NCI-H2196 treated with DMSO at 0.1 percent for 48 hours (cell line): ENCODE measurements around the gene MAP3K21.

Source experiments
- DNase-seq: peaks from one replicate; lab custom pipeline; 2025; ENCODE audit not compliant: unreplicated experiment; lab: John Stamatoyannopoulos, UW

MAP3K21 gene

DNA sequence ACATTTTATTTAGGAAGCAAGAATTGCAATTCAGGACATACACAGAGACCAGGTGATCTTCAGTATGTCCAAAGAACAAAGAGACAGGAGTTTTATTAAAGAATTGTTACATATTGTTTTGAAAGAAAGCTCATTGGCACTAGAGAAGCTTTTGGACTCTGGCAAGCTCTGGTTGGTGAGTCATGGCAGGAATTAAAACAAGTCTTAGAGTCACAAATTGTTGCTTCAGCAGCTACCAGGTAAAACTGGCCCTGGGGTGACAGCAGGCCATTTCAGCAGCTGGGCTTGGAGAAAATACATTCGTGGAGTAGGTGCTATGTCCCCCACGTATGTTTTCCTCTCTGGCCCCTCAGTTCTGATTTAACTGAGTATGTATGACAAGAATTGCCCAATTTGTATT is 58.8 kb downstream of the MAP3K21 start:
- no peak for DNase-seq

- no peak for DNase-seq
Measured at GRCh38 chr1:233387585-233387984, 60.1 kb downstream of the MAP3K21 start.

DNA sequence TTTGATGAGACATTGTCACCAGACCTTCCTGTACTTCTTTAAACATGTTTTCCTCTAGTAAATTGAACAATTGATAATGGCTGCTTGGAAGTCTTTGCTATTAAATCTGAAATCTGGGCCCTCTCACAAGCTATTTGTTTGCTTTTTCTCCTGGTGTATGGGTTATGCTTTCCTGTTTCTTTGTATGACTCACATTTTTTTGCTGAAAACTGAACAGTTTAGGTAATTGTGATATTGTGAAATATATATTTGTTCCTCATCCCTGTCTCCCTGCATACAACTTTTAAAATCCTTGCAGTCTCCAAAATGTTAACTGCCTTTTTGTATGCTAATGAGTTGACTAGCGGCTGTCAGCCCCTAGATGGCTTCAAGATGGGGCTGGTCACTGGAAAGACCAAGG is 61.6 kb downstream of the MAP3K21 start:
- no peak for DNase-seq

DNA sequence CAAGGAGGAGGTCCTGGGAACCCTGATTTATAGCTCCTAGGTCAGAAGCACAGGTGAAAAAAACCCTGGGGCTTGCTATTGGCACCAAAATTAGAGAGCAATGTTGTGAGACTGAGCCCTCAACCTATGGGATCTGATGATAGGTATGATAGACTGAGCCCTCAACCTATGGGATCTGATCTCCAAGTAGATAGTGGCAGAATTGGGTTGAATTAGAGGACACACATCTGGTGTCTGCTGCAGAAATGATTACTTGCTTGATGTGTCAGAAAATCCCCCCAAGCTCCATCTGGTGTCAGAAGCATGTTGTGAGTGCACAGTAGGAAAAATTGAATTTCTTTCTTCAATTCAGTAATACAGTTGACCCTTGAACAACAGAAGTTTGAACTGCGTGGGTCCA is 62.4 kb downstream of the MAP3K21 start:
- DNase-seq = no peak

- DNase-seq = no peak
Measured at GRCh38 chr1:233390842-233391737, 63.6 kb downstream of the MAP3K21 start.

GRCh38 chr1:233393084-233393840 is 65.7 kb downstream of the MAP3K21 start:
- DNase-seq = no peak

- no peak for DNase-seq
Measured at GRCh38 chr1:233393926-233394680, 66.6 kb downstream of the MAP3K21 start.

DNA sequence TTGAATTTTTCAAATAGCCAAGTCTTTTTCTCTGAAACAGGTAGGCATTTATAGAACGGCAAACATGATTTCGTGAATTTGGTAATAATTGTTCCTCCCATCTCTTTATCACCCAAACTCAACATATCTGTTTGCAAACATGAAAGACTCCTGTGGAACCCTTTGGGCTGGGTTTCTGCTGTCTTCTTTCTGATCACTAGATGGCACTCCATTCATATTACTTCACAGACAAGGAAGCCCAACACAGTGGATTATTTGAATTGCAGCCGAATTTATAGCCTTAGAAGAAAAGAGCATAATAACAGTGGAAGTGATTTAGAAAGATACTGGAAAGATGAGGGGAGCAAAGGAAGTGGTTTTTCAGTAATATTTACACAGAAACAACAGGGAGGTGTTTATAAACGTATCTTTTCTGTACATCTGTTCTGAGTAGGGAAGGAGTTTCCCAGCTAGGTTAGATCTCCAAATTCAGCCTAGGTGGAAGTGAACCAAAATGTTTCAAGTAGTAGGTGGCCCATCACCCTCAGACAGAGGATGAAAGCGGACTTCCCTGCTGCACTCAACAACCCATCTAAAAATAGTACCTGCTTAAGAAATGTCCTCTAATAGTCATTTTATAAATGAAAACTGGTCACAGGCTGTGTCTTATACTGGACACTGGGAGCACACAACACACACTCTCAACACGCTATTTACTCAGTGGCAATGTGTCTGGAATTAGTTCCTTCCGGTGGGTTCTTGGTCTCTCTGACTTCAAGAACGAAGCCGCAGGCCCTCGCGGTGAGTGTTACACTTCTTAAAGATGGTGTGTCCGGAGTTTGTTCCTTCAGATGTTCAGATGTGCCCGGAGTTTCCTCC is 67.6 kb downstream of the MAP3K21 start:
- DNase-seq = no peak

- DNase-seq = no peak
Measured at GRCh38 chr1:233395863-233396646, 68.5 kb downstream of the MAP3K21 start.

GRCh38 chr1:233406339-233406960 is 78.9 kb downstream of the MAP3K21 start:
- no peak for DNase-seq

DNA sequence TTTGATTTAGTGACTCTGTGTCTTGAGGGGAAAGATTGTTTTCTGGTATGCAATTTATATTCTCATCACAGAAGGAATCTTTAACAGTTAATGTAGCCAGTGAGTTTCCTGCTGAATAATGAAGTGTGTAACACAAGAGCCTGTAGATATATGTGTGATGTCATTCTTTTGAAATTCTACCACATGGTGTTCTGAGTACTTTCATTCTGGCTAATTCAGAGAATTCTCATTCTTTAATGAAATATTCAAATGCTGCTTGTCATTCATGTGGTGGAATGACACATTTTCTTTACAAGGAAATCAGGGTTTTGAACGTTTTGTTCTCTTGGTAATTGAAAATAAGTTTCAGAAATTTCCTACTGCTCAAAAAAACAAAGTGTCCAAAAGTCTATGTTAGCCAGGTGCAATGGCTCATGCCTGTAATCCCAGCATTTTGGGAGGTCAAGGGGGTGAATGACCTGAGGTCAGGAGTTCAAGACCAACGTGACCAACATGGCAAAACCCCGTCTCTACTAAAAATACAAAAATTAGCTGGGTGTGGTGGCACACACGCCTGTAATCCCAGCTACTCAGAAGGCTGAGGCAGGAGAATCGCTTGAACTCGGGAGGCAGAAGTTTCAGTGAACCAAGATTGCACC is 79.6 kb downstream of the MAP3K21 start:
- no peak for DNase-seq

GRCh38 chr1:233409540-233409939 is 82.0 kb downstream of the MAP3K21 start:
- DNase-seq = no peak

DNA sequence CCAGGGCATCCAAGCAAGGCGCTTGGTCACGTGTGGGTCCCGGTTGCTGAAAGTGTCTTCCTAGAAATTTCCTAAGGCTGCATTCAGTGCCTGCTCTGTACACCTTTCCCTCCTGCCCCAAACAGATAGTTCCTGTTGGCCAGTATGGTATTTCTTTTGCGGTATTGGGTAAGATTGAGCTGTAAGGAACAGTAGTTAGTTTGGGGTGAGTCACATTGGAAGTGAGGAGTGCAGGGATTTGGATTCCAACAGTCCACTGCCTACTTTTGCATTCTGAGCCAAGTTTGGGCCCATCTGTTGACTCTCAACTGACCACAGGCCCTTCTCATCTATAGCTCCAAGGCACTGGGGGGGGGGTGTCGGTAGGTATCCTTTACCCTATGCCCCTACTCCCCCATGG is 83.4 kb downstream of the MAP3K21 start:
- DNase-seq = no peak

- no peak for DNase-seq
Measured at GRCh38 chr1:233412812-233413211, 85.3 kb downstream of the MAP3K21 start.

DNA sequence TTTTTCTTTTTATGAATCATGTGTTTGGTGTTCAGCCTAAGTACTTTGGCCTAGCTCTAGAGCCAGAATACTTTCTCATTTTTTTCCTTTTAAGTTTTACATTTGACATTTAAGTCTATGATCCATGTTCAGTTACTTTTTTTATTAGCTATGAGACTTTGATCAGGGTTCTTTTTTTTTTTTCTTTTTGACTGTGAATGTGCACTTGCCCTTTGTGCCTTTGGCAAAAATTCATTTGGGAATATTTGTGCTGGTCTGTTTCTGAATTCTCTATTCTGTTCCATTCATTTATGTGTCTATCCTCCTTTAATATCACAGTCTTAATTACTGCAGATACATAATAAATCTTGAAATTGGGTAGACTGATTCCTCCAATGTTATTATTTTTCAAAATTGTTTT is 93.8 kb downstream of the MAP3K21 start:
- DNase-seq = no peak

GRCh38 chr1:233424779-233425178 is 97.3 kb downstream of the MAP3K21 start:
- DNase-seq = no peak

DNA sequence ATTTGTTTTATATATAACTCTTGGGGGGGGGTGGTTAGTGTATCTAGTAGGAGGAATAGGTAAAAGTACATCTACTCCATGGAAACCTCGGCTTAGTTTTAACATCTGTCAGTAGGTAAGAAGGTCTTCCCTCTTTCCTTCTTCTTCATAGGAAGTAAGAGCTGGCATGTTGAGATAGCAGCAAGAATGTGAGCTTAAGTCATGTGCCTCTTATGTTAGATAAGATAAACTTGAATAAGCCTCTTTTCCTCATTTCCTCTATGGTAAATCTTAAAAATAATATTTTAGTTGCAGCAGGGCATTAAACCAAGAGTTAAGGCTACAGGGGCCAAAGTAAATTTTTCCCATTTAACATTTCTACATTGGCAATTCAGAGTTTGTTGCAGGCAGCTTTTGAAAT is 100.4 kb downstream of the MAP3K21 start:
- no peak for DNase-seq

DNA sequence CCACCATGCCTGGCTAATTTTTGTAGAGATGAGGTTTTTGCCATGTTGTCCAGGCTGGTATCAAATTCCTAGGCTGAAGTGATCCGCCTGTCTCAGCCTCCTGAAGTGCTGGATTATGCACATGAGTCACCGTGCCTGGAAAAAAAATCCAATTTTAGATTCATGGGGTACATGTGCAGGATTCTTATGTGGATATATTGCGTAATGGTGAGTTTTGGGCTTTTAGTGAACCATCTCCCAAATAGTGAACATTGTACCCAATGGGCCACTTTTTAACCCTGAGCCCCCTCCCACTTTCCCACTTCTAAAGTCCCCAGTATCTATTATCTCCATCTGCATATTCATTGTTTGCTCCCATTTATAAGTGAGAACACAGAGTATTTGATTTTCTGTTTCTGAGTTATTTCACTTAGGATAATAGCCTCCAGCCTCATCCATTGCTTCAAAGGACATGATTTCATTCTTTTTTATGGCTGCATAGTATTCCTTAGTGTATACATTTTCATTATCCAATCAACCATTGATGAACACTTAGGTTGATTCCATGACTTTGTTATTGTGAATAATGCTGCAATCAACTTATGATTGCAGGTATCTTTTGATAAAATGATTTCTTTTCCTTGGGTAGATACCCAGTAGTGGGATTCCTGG is 104.4 kb downstream of the MAP3K21 start:
- DNase-seq = no peak
